Activated CD8-positive, alpha-beta memory T cell treated with anti-CD3 and anti-CD28 coated beads for 36 hours (primary cell): ENCODE measurements around the gene TNFRSF18. TPM values are rescaled to one million over a fixed set of nuclear protein-coding genes. Genes with fewer than 3 reads are reported as not detected.

Source experiments
- CTCF ChIA-PET: fragments of 350-600 bp; sonication (Branson Sonifier 250); formaldehyde crosslinking; loops from one replicate; lab custom pipeline; 2021; ENCODE audit warnings: antibody characterized with exemption; lab: Charles Lee
- POLR2A ChIA-PET: fragments of 350-600 bp; sonication (Branson Sonifier 250); formaldehyde crosslinking; loops from one replicate; lab custom pipeline; 2021; ENCODE audit warnings: antibody characterized with exemption; lab: Charles Lee
- total RNA-seq, 2 experiments: library from RNA; stranded (reverse); gene quantifications; one replicate each; pipeline ENCODE4 v1.2.3, GENCODE V29; 2021

Gene TNFRSF18
- total RNA-seq, 2 experiments from 2014 or later, result 79.2 to 80.8 TPM

GRCh38 chr1:1194723-1195122 lies 11.7 kb downstream of the TNFRSF18 start:
- CTCF ChIA-PET, result no interaction called here
- POLR2A ChIA-PET, result no interaction called here

- ChIA-PET CTCF (no interaction called here), POLR2A (no interaction called here)
These were observed 14.7 kb downstream of the TNFRSF18 start for GRCh38 chr1:1191734-1192133.

- CTCF ChIA-PET, result interaction anchor here (1.2 kb wide), 1 partner anchor 67 kb away, joined by 4 read pairs; no protein-coding TSS in a partner anchor
- POLR2A ChIA-PET, result no interaction called here
These were observed 17.3 kb downstream of the TNFRSF18 start for GRCh38 chr1:1189111-1189510.

- POLR2A ChIA-PET, result interaction anchor here (0.7 kb wide), 1 partner anchor 25 kb away, joined by 4 read pairs; no protein-coding TSS in a partner anchor
- CTCF ChIA-PET, result interaction anchor here (0.7 to 1.2 kb wide), 2 partner anchors 63 to 66 kb away, joined by 3 to 4 read pairs; no protein-coding TSS in a partner anchor
These were observed 18.5 kb downstream of the TNFRSF18 start for GRCh38 chr1:1187938-1188337.

- POLR2A ChIA-PET, result no interaction called here
These were observed 21.2 kb downstream of the TNFRSF18 start for GRCh38 chr1:1185101-1185765.

GRCh38 chr1:1183833-1184775 lies 22.3 kb downstream of the TNFRSF18 start:
- POLR2A ChIA-PET, result no interaction called here
- CTCF ChIA-PET, result no interaction called here

More at GRCh38 chr1:1185101-1185765, 21.2 kb downstream of the TNFRSF18 start:
- CTCF ChIA-PET, result interaction anchor here (1.2 kb wide), 1 partner anchor 20 kb away, joined by 3 read pairs; no protein-coding TSS in a partner anchor

- POLR2A ChIA-PET, result no interaction called here
- CTCF ChIA-PET, result no interaction called here
These were observed 23.1 kb downstream of the TNFRSF18 start for GRCh38 chr1:1183221-1183747.

GRCh38 chr1:1182491-1183220 lies 23.7 kb downstream of the TNFRSF18 start:
- ChIA-PET CTCF (no interaction called here), POLR2A (no interaction called here)

GRCh38 chr1:1181938-1182410 lies 24.4 kb downstream of the TNFRSF18 start:
- ChIA-PET CTCF (no interaction called here), POLR2A (no interaction called here)

- POLR2A ChIA-PET, result no interaction called here
These were observed 25.1 kb downstream of the TNFRSF18 start for GRCh38 chr1:1181129-1181937.

GRCh38 chr1:1179983-1180861 lies 26.2 kb downstream of the TNFRSF18 start:
- POLR2A ChIA-PET, result no interaction called here
- CTCF ChIA-PET, result no interaction called here

More at GRCh38 chr1:1181129-1181937, 25.1 kb downstream of the TNFRSF18 start:
- CTCF ChIA-PET, result no interaction called here

- CTCF ChIA-PET, result no interaction called here
- POLR2A ChIA-PET, result no interaction called here
These were observed 26.9 kb downstream of the TNFRSF18 start for GRCh38 chr1:1179346-1179982.

GRCh38 chr1:1178794-1179331 lies 27.5 kb downstream of the TNFRSF18 start:
- POLR2A ChIA-PET, result no interaction called here

GRCh38 chr1:1177452-1178206 lies 28.8 kb downstream of the TNFRSF18 start:
- CTCF ChIA-PET, result no interaction called here

More at GRCh38 chr1:1178794-1179331, 27.5 kb downstream of the TNFRSF18 start:
- CTCF ChIA-PET, result no interaction called here

GRCh38 chr1:1176931-1177330 lies 29.5 kb downstream of the TNFRSF18 start:
- ChIA-PET CTCF (no interaction called here), POLR2A (no interaction called here)

More at GRCh38 chr1:1177452-1178206, 28.8 kb downstream of the TNFRSF18 start:
- POLR2A ChIA-PET, result no interaction called here
